OCI-LY3 (cell line): ENCODE measurements around the gene LAMB3.

Experiments
- H2AFZ ChIP-seq: fragments of 200-600, 300-600 bp; shearing (Covaris generic); 2 replicates; pipeline ENCODE4 v1.6.0; 2014; ENCODE audit warnings: antibody characterized with exemption, low read depth, low read length
- H3K27ac ChIP-seq: fragments of 200-600, 300-600 bp; sonication (generic); 2 replicates; pipeline ENCODE4 v1.5.1; 2014; ENCODE audit warnings: mild to moderate bottlenecking, low read length, moderate library complexity, mixed read lengths
- H3K27me3 ChIP-seq: fragments of 200-600, 300-600 bp; sonication (generic); 2 replicates; pipeline ENCODE4 v1.6.1; 2014; ENCODE audit warnings: low read depth, low read length, mixed read lengths
- H3K36me3 ChIP-seq: fragments of 200-600, 300-600 bp; sonication (generic); replicated peaks from 2 replicates; pipeline ENCODE3; 2014; ENCODE audit warnings: low read depth, low read length, mixed read lengths
- H3K4me1 ChIP-seq: fragments of 300-600, 200-600 bp; sonication (generic); 2 replicates; pipeline ENCODE4 v1.6.1; 2014; ENCODE audit warnings: low read length, mixed read lengths
- H3K4me2 ChIP-seq: fragments of 200-600, 300-600 bp; sonication (generic); 2 replicates; pipeline ENCODE4 v1.6.1; 2014; ENCODE audit warnings: low read length, mixed read lengths
- H3K4me3 ChIP-seq: fragments of 300-600, 200-600 bp; sonication (generic); 2 replicates; pipeline ENCODE4 v1.5.1; 2014; ENCODE audit warnings: antibody characterized with exemption, mild to moderate bottlenecking, low read length, moderate library complexity
- H3K79me2 ChIP-seq: fragments of 300-600, 200-600 bp; shearing (Covaris generic); 2 replicates; pipeline ENCODE4 v1.6.1; 2014; ENCODE audit warnings: mild to moderate bottlenecking, low read length, mixed read lengths
- H3K9ac ChIP-seq: fragments of 300-600, 200-600 bp; shearing (Covaris generic); 2 replicates; pipeline ENCODE4 v1.6.0; 2014; ENCODE audit warnings: mild to moderate bottlenecking, low read length, moderate library complexity
- H3K9me3 ChIP-seq: fragments of 200-600, 300-600 bp; shearing (Covaris generic); 2 replicates; pipeline ENCODE4 v1.6.1; 2014; ENCODE audit warnings: low read length, mixed read lengths; ENCODE audit not compliant: insufficient read depth
- H4K20me1 ChIP-seq: fragments of 200-600, 300-600 bp; sonication (generic); 2 replicates; pipeline ENCODE4 v1.6.1; 2016; ENCODE audit warnings: low read length, mixed read lengths; ENCODE audit not compliant: insufficient read depth
- CTCF ChIP-seq: fragments of 200-600, 300-600 bp; sonication (generic); IDR thresholded peaks from 2 replicates; pipeline ENCODE4 v1.5.1; 2014; ENCODE audit warnings: antibody characterized with exemption, low read length, low read depth
- EZH2phosphoT487 ChIP-seq: fragments of 200-600 bp; shearing (Covaris generic); IDR thresholded peaks from 2 replicates; pipeline ENCODE4 v1.6.1; 2018; ENCODE audit warnings: antibody characterized with exemption, mixed run types, low read depth

The LAMB3 gene

DNA sequence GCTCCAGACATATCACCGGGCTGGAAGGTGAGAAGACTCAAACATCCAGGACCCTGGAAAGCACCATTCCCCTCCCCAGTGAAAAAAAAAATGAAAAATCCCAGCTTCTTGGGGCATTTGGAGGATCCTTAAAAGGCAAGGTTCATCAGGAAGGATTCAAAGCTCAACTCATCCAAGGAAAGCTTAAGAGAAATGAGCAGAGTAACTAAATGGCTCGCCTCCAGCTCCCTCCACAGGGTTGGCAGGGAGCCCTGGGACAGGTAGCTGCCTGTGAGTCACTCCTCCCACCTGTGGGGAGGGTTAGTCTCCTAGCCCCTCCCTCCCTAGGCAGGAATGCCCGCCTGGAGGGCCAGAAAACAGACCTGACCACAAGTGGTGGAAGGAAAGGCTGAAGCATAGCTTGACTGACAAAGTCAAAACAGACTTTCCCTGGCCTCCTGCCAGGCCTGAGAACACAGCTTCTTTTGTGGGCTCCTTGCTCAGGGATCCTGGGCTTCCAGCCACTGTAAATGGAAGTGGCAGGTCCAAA, 712 bp upstream of the LAMB3 start:
- peak overlapping the region; percentile 65 for H3K4me2 ChIP-seq
- H3K36me3 ChIP-seq = no peaks in the 10 kb centered on the region
- H4K20me1 ChIP-seq = no peaks in the 10 kb centered on the region
- H3K79me2 ChIP-seq = no peaks in the 10 kb centered on the region
- peak overlapping the region; percentile 15; the same call in 1 of the 2 replicates for H3K4me3 ChIP-seq
- no peak for TF ChIP-seq CTCF
- no peak for TF ChIP-seq EZH2phosphoT487
- H3K27ac ChIP-seq = no peak overlapping the region
- H3K9ac ChIP-seq = peak overlapping the region; percentile 8; the same call in 1 of the 2 replicates
- no peaks in the 10 kb centered on the region; the same call in 1 of the 2 replicates for H3K27me3 ChIP-seq
- H3K9me3 ChIP-seq = no peaks in the 10 kb centered on the region
- no peak overlapping the region for H2AFZ ChIP-seq
- H3K4me1 ChIP-seq = peaks cover 58% of the 10 kb centered on the region

DNA sequence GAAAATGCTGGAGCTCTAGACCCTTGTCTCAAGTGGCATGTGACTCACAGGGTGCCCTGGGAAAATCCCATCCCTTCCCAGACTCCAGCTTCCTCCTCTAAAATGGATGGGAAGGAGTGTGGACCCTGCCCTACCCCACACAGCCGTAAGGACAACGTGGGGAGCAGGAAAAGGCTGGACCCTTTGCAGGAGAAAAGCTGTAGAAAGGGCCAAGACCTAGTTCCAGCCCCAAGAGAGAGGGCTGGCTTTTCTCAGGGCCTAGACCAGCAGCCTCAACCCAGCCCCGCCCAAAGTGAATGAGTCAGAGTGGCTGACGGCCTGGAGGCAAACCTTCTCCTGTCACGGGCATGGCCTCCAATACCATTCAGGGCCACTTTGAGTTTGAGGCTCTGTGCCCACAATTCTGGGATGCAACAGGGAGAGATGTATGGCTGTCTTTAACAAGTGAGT, 1.1 kb downstream of the LAMB3 start:
- H3K9ac ChIP-seq = peak overlapping the region; percentile 14; the same call in 1 of the 2 replicates
- H2AFZ ChIP-seq = peak overlapping the region; percentile 80; the same call in 1 of the 2 replicates
- H3K9me3 ChIP-seq = no peaks in the 10 kb centered on the region
- H3K36me3 ChIP-seq = no peaks in the 10 kb centered on the region
- H3K27me3 ChIP-seq = no peaks in the 10 kb centered on the region
- no peaks in the 10 kb centered on the region for H4K20me1 ChIP-seq
- TF ChIP-seq CTCF (no peak), EZH2phosphoT487 (no peak)
- H3K4me3 ChIP-seq = 0 out of 2 replicates have a peak overlapping the region, but pooled peaks have one; percentile 11
- peaks cover 46% of the 10 kb centered on the region for H3K4me1 ChIP-seq
- no peaks in the 10 kb centered on the region for H3K79me2 ChIP-seq
- peak overlapping the region; percentile 25; the same call in 1 of the 2 replicates for H3K27ac ChIP-seq
- peak overlapping the region; percentile 65 for H3K4me2 ChIP-seq

GRCh38 chr1:209650454-209650853, 1.8 kb downstream of the LAMB3 start:
- Histone ChIP-seq H3K27me3 (no peaks in the 10 kb centered on the region), H3K27ac (no peak overlapping the region), H3K36me3 (no peaks in the 10 kb centered on the region), H3K9ac (no peak overlapping the region), H3K4me1 (peaks cover 46% of the 10 kb centered on the region), H3K9me3 (no peaks in the 10 kb centered on the region), H3K4me3 (no peak overlapping the region), H3K79me2 (no peaks in the 10 kb centered on the region), H4K20me1 (no peaks in the 10 kb centered on the region), H3K4me2 (no peak overlapping the region), H2AFZ (no peak overlapping the region)
- TF ChIP-seq CTCF = no peak

DNA sequence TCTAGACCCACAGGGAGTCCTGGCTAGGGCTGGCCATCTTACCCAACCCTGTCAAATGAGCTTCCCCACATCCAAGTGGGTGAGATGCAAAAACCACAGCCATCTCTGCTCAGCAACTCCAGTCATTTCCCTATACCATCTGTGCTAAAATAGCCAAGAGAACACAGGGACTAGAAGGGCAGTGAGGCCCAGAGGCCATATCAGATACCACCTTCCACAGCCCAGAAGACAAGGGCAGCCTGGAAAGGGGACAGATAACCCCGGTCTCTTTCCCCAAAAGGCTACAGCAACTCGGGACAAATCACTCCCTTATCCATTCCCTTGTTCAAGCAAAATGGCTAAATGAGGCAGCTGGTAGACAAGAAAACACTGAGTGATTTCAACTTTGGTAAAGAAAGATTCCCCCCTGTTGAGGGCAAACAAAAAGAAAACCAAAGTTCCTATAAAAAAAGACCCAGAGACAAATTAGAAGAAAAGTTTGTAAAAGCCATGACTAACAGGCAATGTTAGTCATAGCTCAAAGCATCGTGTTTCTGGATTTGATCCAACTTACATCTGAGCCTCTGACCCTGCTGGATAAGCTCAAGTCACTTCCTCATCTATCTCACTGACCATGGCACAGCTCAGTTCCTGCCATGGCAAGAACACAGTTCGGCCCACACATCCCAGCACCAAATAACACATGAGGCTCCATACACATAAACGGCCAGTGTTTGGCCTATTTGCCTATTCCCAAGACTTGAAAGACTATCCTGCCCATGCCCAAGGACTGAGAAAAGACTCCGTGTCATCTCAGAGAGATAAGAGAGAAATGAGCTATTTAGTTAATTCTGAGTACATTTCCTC, 3.1 kb downstream of the LAMB3 start:
- Histone ChIP-seq H3K27me3 (no peaks in the 10 kb centered on the region), H3K79me2 (no peaks in the 10 kb centered on the region), H3K4me1 (peaks cover 37% of the 10 kb centered on the region)

More for the DNA sequence above, 3.1 kb downstream of the LAMB3 start:
- Histone ChIP-seq H2AFZ (no peak overlapping the region), H3K4me3 (no peak overlapping the region), H3K9me3 (no peaks in the 10 kb centered on the region), H3K9ac (no peak overlapping the region), H3K27ac (no peak overlapping the region), H4K20me1 (no peaks in the 10 kb centered on the region), H3K4me2 (no peak overlapping the region), H3K36me3 (no peaks in the 10 kb centered on the region)
- no peak for TF ChIP-seq CTCF
- no peak for TF ChIP-seq EZH2phosphoT487
